ENCODE data around the gene UBAC2.

- TF ChIP-seq TAF1 (IDR thresholded peaks at IDR 0.05; ENCODE audit: low read depth, low read length): peak; percentile 99
- TF ChIP-seq POLR2AphosphoS5 (IDR thresholded peaks at IDR 0.05; ENCODE audit: low read depth, low read length): peak; percentile 99
- TF ChIP-seq POLR2A (IDR thresholded peaks at IDR 0.05; ENCODE audit: low read depth, low read length): peak; percentile 99
- TF ChIP-seq PAX5 (IDR thresholded peaks at IDR 0.05; ENCODE audit: insufficient read depth, low read length, severe bottlenecking): no peak
- peak; percentile 85 for TF ChIP-seq POU2F2 (IDR thresholded peaks at IDR 0.05; ENCODE audit: low read depth, low read length)
Observed at GRCh38 chr13:99200432-99201167, at the start of gene UBAC2.
